Activated CD4-positive, alpha-beta T cell treated with anti-CD3 and anti-CD28 coated beads, Interleukin-10, Interleukin-2, amounts not matched to agents 100 ng/mL and 50 ng/mL, durations not matched to agents 16 hours and 8 hours (primary cell): Measurements from ENCODE around the gene ATIC.

ENCODE experiments used
- DNase-seq: peaks from one replicate; pipeline ENCODE4 v3.0.0-alpha.2; 2020

ATIC gene

DNA sequence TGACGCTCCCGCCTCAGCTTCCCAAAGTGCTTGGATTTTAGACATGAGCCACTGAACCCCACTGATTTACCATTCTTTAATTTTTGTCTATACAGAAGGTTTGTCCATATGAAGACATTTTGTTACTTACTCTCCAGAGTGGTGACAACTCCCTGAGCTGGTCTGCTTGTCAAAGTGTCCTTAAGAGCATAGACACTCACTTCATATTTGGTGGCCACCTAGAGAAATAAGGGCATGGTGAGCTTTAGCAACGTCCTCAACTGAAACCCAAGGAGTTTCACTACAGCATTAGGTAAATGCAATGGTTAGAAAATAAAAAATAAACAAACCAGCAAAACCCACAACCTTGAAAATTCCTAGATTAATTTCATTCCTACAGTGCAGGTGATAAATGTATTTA lies 66.2 kb downstream of the ATIC start:
- DNase-seq, result no peak

DNA sequence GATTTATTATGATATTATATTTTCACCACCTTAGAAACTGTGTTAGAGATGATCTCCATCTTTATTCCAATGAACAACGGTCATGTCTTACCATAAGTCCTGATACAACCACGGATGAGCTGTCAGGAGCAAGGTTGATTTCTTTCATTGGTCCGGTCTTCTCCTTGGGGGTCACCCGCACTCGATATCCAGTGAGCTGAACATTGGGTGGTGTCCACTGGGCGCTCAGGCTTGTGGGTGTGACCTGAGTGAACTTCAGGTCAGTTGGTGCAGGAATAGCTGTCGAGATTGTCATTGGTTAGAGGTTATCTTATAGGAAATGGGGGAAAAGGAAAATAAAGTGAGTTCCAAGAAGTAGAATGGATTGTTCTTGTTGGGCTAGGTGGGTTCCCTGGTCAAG lies 67.2 kb downstream of the ATIC start:
- DNase-seq, result no peak

DNA sequence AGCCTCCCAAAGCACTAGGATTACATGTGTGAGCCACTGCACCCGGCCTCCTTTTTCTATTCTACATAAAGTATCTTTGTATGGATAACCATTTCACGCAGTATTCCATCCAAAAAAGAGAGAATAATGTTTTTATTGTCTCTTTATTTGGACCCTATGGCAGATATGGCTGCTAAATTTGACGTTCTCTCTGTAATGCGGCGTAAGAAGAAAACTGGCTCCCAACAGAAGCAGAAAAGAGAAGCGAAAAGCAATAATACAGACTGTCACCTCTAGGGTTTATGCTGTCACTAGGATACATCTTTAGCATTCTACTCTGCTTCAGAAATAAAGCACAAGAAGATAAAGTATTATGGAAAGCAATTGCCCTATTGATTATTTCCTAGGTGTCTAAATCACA lies 68.1 kb downstream of the ATIC start:
- DNase-seq, result no peak

DNA sequence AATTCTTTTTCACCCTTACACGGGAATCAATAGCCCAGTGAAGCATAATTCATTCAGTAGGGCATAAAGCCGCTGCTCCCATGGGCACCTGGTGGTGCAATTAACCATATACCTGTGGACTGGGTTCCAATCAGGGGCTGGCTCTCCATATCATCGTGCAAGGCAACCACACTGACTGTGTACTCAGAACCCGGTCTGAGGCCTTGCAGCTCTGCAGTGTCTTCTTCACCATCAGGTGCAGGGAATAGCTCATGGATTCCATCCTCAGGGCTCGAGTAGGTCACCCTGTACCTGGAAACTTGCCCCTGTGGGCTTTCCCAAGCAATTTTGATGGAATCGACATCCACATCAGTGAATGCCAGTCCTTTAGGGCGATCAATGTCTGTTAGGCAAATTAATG lies 68.8 kb downstream of the ATIC start:
- no peak for DNase-seq

DNA sequence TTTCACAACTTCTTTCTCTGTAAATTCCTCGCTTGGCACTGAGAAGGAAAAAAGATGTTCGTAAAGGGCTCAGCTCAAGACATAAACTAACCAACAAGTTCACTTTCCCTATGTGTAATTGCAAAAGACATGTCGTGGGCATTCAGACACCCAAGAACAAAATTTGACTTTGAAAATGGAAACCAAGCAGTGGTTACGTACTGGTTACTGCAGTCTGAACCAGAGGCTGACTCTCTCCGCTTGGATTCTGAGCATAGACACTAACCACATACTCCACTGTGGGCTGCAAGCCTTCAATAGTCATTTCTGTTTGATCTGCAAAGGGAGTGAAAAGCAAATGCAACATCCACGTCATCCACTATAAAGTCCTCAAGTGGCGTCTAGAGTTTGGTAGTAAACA lies 70.2 kb downstream of the ATIC start:
- DNase-seq, result no peak

- no peak for DNase-seq
Observed at GRCh38 chr2:215382480-215382879, 70.6 kb downstream of the ATIC start.

DNA sequence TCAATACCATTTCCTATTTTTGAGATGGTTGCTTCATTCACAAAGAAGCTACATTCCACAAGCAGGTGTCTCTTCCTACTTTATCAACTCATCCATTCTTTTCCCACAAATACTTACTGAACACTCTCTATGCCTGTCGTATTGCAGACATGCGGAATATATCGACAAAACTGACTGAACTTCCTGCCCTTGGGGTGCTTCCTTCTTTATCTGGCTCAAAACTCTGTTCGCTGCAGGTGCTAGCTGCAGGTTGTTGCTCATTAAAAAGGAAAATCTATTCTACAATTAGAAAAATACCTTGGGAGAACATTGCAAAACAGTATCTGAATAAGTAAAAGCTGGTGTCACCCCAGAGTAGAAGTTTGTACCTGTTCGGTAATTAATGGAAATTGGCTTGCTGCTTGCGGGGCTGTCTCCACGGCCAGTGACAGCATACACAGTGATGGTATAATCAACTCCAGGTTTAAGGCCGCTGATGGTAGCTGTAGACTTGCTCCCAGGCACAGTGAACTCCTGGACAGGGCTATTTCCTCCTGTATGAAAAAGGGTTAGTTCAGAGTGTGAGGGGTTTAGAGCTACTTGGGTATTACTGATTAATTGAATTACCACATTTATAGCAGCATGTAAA lies 71.9 kb downstream of the ATIC start:
- DNase-seq, result no peak

DNA sequence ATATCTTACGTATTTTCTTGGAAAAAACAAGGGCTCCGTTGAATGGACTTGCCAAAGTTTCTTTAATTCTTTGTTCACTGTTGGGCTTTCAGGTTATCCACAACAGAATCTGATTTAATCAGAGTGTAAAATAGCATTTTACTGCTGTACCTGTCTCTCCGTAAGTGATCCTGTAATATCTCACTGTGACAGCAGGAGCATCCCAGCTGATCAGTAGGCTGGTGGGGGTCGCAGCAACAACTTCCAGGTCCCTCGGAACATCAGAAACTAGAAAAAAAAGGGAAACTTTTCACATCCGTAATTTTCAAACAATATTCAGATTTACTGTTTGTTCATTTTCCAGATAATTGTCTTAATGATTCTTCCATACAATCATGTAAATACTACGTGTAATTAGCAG lies 72.9 kb downstream of the ATIC start:
- no peak for DNase-seq

DNA sequence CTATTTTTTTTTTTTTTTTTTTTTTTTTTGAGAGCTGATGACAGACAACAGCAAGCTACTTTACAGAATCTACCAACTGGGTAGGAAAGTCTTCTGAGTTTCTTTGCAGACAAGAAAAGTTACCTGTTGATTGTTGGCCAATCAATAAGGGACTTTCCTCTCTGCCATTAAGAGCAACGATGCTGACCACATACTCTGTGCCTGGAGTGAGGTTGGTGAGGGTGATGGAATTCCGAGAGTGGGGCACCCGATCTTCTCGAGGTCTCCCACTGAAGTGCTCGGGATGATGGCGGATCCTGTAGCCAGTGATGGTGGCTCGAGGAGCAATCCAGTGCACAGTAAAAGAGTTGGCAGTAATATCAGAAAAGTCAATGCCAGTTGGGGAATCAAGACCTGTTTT lies 74.7 kb downstream of the ATIC start:
- DNase-seq, result no peak

GRCh38 chr2:215388002-215388728 lies 76.3 kb downstream of the ATIC start:
- no peak for DNase-seq

DNA sequence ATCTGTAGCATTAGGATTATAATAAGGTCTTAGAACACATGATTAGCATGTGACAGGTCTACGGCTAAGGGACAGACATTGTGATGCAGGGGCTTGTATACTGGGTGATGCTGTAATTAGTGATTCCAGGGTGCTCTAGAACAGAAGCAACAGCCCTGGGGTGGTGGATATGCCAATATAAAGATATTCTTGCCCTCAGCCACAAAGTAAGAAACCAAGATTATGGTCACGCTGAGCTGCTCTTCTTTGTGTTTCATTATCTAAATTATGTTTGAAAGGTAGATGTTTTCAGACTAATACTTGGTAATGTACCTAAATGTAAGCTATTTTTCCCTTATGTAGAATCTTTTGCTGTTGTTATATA lies 78.7 kb downstream of the ATIC start:
- no peak for DNase-seq

- no peak for DNase-seq
Observed at GRCh38 chr2:215391531-215391930, 79.7 kb downstream of the ATIC start.

DNA sequence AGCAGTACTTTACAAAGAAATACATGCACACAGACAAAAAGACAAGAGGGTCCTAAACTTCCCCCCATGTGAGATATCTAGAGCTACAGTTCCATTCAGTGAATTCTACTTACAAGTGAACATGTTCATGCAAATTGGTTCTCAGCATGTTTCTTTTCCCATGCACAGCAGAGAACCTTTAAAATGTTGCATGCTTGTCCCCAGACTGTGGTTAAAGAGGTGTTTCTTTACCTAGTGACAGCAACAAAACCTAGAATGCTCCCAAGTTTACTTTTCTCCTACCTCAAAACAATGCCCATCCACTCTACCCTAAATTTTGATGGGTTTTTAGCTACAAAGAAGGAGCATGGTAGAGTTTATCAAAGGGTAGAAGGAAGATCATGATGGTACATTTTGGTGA lies 80.3 kb downstream of the ATIC start:
- DNase-seq, result no peak

- DNase-seq, result no peak
Observed at GRCh38 chr2:215392687-215393270, 80.9 kb downstream of the ATIC start.

DNA sequence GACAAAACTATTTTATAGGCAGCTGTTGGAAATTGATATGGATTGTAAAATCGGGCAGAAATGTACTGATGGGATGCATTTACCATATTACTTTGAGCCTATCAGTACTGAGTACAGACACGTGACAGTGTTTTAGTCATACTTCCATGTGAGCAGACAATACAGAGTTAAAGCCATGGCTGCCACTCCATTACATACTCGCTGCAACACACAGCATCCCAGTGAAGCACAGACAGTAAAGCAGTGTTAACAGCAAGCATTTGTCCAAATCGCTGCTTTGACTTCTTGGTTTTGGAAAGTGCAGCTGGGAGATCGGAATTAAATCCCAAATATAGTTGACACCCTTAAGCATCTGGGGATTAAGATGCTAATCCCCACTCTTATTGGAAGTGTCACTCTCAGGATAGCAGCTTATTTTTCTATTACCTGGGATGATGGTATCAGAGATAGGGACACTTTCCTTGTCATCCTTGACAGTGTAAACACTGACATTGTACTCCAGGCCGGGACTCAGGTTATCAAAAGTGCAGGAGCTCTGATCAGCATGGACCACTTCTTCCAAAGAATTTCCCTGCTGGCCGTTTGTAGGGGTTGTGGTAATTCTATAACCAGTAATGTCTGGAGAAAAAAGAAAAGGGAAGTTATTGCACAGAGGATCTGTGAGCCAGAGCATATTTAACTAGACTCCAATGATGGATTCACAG lies 82.4 kb downstream of the ATIC start:
- DNase-seq, result no peak

DNA sequence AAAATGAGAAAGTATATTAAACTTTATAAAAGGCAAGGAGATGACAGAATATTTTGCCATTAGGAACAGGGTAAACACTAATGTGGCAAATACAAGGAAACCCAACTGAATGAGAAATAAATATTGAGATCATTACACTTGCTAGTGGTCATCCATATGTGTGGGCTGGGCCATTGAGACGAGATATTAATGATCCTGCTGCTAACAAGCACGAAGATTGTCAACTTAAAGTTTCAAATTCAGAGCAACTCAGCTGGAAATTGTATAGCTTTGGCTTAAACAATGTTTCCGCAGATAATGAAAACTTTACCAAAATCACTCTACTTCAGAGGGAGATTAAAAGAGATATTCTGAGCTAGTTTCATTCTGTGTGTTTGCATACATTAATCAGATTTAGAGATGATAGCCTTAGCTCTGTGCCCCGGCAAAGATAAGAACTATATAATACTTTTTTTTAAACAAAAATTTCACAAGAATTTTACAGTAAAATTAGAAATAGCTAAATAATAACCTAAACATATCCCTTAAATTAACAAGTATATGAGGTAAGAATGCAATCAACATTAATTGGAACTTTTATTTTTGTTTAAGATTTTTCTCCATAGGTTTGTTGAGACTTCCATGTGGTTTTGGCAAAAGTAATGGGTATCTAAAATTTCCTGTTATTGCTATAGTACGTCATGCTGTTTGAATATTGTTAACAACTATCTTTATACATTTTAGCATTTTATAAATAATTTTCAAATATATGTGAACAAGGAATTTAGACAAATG lies 84.0 kb downstream of the ATIC start:
- no peak for DNase-seq

DNA sequence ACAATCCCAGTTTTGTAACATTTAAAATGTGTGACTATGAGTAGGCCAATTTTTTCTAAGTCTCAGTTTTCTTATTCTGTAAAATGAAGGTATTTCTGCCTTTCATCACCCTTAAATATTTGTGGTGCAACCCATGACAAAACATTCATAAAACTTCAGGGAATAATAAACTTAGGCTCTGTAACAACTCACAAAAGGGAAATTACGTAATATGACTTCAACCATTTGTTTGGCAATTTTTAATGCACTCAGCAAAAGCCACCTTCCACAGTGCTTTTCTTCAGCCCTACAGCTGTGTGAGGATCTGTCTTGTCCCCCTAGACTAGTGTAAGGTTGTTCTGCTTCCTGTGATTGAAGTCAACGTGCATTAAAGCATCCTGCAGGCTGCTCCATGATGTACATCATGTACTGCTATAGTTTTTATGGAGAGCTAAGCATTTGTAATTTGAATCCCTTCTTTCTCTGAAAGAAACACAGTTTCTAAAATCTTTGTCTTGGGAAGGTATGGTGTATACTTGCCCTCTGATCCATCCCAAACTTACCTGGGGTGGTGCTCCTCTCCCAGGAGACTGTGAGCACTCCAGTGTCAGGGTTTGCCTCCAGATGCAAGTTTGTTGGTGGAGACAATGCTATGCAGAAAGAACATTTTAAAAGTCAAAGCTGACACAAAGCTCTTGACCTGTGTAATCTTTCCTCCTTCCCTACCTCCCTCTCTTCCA lies 84.9 kb downstream of the ATIC start:
- no peak for DNase-seq

DNA sequence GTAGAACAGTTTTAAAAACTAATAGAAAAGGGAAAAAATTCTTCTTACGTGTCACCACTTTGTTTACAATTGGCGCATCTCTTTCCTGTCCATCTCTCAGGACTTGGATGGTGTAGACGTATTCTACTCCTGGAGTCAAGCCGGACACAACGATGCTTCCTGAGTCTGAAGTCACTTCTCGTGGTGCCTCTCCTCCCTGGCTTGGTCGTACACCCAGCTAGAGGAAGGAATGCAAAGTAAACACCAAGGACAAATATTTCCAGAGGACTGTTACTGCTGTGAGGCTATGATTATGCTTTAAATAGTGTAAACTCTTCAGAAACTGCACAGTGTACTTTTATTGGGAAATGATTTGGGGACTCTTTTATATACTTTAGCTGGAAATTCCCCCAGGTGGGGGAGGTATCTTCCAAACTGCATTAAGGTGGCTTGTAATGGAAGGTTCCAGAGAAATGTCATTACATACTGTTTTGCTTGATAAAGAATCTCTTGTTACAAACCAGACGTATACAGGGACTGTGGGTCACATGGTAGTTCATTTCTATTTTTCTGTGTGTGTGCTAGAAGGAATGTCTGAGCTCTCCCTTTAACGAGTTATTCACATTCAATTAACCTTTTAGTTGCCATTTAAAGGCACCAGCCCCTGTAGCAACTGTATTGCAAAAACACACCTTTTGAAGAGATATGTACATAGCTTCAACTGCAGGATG lies 85.9 kb downstream of the ATIC start:
- no peak for DNase-seq

DNA sequence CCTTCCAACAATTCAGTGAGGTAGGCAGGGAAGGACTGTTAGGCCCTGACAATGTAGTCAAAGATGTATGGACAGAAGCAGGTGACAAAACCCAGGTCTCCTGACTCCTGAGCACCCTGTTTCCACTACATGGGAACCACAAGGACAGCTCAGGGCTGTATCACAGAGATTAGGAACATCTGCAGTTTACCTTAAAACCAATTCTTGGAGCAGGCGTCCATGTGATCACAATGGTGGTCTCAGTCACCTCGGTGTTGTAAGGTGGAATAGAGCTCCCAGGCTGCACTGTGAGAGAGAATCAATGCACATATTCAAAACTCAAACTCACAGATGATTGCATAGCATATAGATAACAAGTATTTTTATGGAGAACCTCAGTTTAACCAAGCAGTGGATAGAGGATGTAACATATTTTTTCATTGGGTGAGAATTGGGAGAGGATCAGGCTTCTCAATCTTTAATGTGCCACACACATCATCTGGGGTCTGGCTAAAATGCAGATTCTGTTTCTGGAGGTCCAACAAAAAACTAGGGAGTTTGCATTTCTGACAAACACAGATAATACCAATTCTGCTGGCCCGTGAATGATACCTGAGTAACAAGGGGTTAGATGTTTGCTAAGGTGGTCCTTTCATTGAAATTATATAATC lies 87.3 kb downstream of the ATIC start:
- DNase-seq, result no peak
